Suprapubic skin (tissue), 4 donors: ENCODE results near the gene TRIM63. TPM values are rescaled to one million over a fixed set of nuclear protein-coding genes. Genes with fewer than 3 reads are reported as not detected.

ENCODE experiments used
- DNase-seq, 2 donors: peaks; one replicate each; pipeline ENCODE4 v3.0.0-alpha.2; 2019; ENCODE audit warnings: low spot score in 2 of 2
- H3K27ac ChIP-seq: fragments of 200-600 bp; sonication (generic); one replicate; pipeline ENCODE4 v1.5.1; 2019
- H3K27me3 ChIP-seq: fragments of 200-600 bp; sonication (generic); one replicate; pipeline ENCODE4 v1.5.1; 2019
- H3K36me3 ChIP-seq: fragments of 200-600 bp; sonication (generic); one replicate; pipeline ENCODE4 v1.5.1; 2019
- H3K4me1 ChIP-seq: fragments of 200-600 bp; sonication (generic); one replicate; pipeline ENCODE4 v1.5.1; 2019
- H3K4me3 ChIP-seq: fragments of 200-600 bp; sonication (generic); one replicate; pipeline ENCODE4 v1.5.1; 2019; ENCODE audit warnings: mild to moderate bottlenecking
- H3K9me3 ChIP-seq: fragments of 200-600 bp; sonication (generic); one replicate; pipeline ENCODE4 v1.5.1; 2019
- EP300 ChIP-seq: sonication (generic); formaldehyde crosslinking; IDR thresholded peaks from one replicate; pipeline ENCODE4 v1.6.1; 2017; ENCODE audit warnings: antibody characterized with exemption
- POLR2A ChIP-seq, 2 donors: fragments of 450-650 bp; IDR thresholded peaks; one replicate each; pipeline ENCODE4 v1.6.1; 2017; ENCODE audit warnings: antibody characterized with exemption in 2 of 2, mild to moderate bottlenecking in 2 of 2, moderate library complexity in 2 of 2
- POLR2AphosphoS5 ChIP-seq, 3 donors: sonication (generic); formaldehyde crosslinking; IDR thresholded peaks; one replicate each; pipeline ENCODE4 v1.6.1; 2017; ENCODE audit warnings: antibody characterized with exemption in 3 of 3
- WGBS: methylation state at CpG from one replicate; pipeline ENCODE4 v1.1.5; 2018; 5-methylcytosine and 5-hydroxymethylcytosine counted together
- total RNA-seq, 4 donors: library from RNA; depleted of rRNA; stranded (reverse); fragments of >200 nt; gene quantifications; one replicate each; pipeline ENCODE4 v1.1.0, GENCODE V29; 2016
- TF ChIP-seq, protein P1 (sequence below), 2 donors: fragments of 200-600 bp in 1 of 2; fragments of 450-650 bp in 1 of 2; sonication (generic) in 1 of 2; IDR thresholded peaks; one replicate each; pipeline ENCODE4 v1.5.1; 2016 to 2019; ENCODE audit warnings: antibody characterized with exemption in 2 of 2, mild to moderate bottlenecking in 1 of 2, moderate library complexity in 1 of 2

TRIM63 gene
- total RNA-seq, 4 donors from 2014 or later: 0.42 to 2.4 (median 1.5) TPM

DNA sequence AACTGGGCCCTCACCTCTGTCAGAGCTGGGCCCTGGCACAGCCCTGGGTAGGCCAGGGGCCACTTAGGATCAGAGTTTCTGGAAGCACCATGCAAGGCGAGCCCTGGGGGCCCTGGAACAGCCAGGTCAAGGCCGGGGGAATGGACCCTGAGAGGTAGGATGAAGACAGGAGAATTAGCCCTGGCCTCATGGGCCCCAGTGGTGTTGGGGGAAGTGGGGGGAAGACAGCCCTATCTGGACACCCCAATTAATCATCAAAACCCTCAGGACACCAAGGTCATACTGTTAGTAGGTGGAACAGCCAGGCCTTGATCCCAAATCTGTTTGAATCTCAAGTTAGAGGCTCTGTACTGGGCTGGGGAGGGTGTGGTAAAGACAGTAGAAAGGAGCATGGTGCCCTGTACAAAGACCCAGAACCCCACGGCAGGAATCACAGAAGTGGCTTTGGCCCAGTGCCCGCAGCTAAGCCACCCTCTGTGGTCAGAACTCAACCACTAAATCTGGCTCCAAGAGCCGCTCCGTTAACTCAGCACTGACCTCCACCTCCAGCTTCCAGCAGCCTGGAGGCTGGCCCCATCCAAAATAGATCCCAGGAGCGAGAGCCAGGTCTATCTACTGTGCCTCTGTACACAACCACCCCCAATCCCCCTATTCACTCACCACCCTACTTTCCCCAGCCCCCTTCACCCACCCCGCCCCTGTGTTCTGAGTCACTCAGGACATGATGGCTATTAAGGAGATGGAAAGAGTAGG, 14.0 kb upstream of the TRIM63 start:
- WGBS: 70% methylated on average over 7 of the region's 8 CpGs
- Histone ChIP-seq H3K4me1 (no peaks in the 10 kb centered on the region), H3K27me3 (peaks cover 4% of the 10 kb centered on the region), H3K4me3 (no peak overlapping the region), H3K9me3 (no peaks in the 10 kb centered on the region), H3K27ac (no peak overlapping the region), H3K36me3 (no peaks in the 10 kb centered on the region)
- TF ChIP-seq EP300 (no peak), POLR2A (IDR thresholded peaks at IDR 0.05) (no peak), POLR2AphosphoS5 (IDR thresholded peaks at IDR 0.05) (no peak)
- TF ChIP-seq, protein P1, sequence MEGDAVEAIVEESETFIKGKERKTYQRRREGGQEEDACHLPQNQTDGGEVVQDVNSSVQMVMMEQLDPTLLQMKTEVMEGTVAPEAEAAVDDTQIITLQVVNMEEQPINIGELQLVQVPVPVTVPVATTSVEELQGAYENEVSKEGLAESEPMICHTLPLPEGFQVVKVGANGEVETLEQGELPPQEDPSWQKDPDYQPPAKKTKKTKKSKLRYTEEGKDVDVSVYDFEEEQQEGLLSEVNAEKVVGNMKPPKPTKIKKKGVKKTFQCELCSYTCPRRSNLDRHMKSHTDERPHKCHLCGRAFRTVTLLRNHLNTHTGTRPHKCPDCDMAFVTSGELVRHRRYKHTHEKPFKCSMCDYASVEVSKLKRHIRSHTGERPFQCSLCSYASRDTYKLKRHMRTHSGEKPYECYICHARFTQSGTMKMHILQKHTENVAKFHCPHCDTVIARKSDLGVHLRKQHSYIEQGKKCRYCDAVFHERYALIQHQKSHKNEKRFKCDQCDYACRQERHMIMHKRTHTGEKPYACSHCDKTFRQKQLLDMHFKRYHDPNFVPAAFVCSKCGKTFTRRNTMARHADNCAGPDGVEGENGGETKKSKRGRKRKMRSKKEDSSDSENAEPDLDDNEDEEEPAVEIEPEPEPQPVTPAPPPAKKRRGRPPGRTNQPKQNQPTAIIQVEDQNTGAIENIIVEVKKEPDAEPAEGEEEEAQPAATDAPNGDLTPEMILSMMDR (IDR thresholded peaks at IDR 0.05): no peak
- no peak for DNase-seq

GRCh38 chr1:26079960-26080814, 12.8 kb upstream of the TRIM63 start:
- no peaks in the 10 kb centered on the region for H3K36me3 ChIP-seq
- TF ChIP-seq EP300 (no peak), POLR2A (IDR thresholded peaks at IDR 0.05) (no peak), POLR2AphosphoS5 (IDR thresholded peaks at IDR 0.05) (no peak)
- TF ChIP-seq, protein P1 (IDR thresholded peaks at IDR 0.05): no peak
- H3K4me3 ChIP-seq: no peak overlapping the region
- H3K27me3 ChIP-seq: peaks cover 6% of the 10 kb centered on the region
- no peak overlapping the region for H3K27ac ChIP-seq
- H3K4me1 ChIP-seq: no peaks in the 10 kb centered on the region
- 77% methylated on average over 9 of the region's 9 CpGs for WGBS
- H3K9me3 ChIP-seq: no peaks in the 10 kb centered on the region
- DNase-seq: no peak

DNA sequence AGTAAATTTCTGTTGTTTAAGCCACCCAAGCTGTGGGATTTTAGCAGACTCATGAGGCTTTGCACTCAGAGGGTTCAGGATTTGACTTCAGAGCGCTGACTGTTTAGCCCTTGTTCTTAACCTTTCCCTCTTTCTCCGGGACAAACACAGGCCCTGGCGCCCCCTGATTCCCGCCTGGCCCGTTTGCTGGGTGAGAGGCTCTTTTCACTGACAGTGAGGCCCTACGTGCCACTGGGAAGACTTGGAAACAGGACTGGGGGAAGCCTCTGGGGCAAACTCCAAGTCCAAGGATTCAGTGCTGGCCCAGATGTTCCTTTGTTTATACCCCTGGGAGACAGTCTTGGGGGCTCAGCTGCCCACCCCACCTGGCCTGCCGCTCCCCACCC, 11.7 kb upstream of the TRIM63 start:
- peaks cover 6% of the 10 kb centered on the region for H3K27me3 ChIP-seq
- DNase-seq: no peak
- H3K36me3 ChIP-seq: no peaks in the 10 kb centered on the region
- TF ChIP-seq, protein P1 (IDR thresholded peaks at IDR 0.05): no peak
- TF ChIP-seq POLR2A (IDR thresholded peaks at IDR 0.05) (no peak), POLR2AphosphoS5 (IDR thresholded peaks at IDR 0.05) (no peak), EP300 (no peak)
- H3K27ac ChIP-seq: no peak overlapping the region
- H3K9me3 ChIP-seq: no peaks in the 10 kb centered on the region
- no peak overlapping the region for H3K4me3 ChIP-seq
- 61% methylated on average over 7 of the region's 7 CpGs for whole genome bisulfite sequencing
- no peaks in the 10 kb centered on the region for H3K4me1 ChIP-seq

DNA sequence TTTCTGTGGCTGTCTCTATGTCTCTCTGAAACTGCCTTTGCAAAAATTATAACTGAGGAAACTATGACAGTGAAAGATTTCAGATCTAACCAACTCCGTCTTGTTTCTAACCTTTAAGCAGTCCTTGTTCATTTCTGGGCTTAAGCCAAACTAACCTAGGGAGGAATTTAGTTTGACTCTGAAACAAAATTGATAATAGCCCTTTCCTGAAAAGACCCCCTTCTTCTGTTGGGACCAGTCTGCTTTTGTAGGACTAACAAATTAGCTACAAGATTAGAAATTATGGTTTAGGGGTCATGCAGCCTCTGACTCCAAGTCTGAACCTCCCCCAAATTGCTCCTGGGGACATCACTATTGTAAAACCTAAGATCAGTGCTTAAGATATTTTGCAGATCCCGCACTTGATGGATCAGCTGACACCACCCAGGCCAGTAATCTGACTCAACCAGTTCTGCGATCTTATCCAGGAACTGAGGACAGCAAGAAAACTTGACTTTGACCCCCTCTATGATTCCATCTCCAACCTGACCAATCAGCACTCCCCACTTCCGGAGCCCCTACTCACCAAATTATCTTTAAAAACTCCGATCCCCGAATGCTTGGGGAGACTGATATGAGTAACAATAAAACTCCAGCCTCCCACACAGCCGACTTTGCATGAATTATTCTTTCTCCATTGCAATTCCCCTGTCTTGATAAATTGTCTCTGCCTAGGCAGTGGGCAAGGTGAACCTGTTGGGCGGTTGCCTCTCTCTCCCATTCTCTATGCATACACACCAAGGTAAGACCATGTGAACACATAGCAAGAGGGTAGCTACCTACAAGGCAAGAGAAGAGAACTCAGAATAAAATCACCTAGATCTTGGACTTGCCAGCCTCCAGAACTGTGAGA, 11.1 kb upstream of the TRIM63 start:
- 55% methylated on average over 8 of the region's 8 CpGs for WGBS
- no peak for TF ChIP-seq POLR2AphosphoS5 (IDR thresholded peaks at IDR 0.05)
- TF ChIP-seq, protein P1 (IDR thresholded peaks at IDR 0.05): no peak
- TF ChIP-seq POLR2A (IDR thresholded peaks at IDR 0.05): no peak
- no peak for TF ChIP-seq EP300
- Histone ChIP-seq H3K9me3 (no peaks in the 10 kb centered on the region), H3K27me3 (peaks cover 8% of the 10 kb centered on the region), H3K4me3 (no peak overlapping the region), H3K36me3 (no peaks in the 10 kb centered on the region), H3K27ac (no peak overlapping the region), H3K4me1 (no peaks in the 10 kb centered on the region)
- DNase-seq: no peak
